WTC11 (cell line): ENCODE measurements around the gene UHMK1. TPM values are rescaled to one million over a fixed set of nuclear protein-coding genes. Genes with fewer than 3 reads are reported as not detected.

Source experiments
- ATAC-seq: fragments of 200-7000 bp; cut with Tn5 transposase; 2 replicates; pipeline ENCODE4 v1.10.0; 2021; ENCODE audit warnings: mild to moderate bottlenecking, moderate library complexity
- CTCF ChIA-PET: fragments of 300-600 bp; sonication (Branson Sonifier 250); formaldehyde crosslinking; loops from one replicate; lab custom pipeline; 2021; ENCODE audit warnings: antibody characterized with exemption; lab: Charles Lee
- POLR2A ChIA-PET: fragments of 350-600 bp; sonication (Branson Sonifier 250); formaldehyde crosslinking; loops from one replicate; lab custom pipeline; 2021; ENCODE audit warnings: antibody characterized with exemption; lab: Charles Lee
- DNase-seq: peaks from one replicate; pipeline ENCODE4 v3.0.0; 2021; ENCODE audit warnings: low spot score
- H3K27ac Mint-ChIP-seq: 2 replicates; pipeline ENCODE4 v1.8.0; 2021; ENCODE audit warnings: mixed read lengths
- H3K27me3 Mint-ChIP-seq: 2 replicates; pipeline ENCODE4 v1.8.0; 2021; ENCODE audit warnings: low read depth, mild to moderate bottlenecking, moderate library complexity, mixed read lengths
- H3K36me3 Mint-ChIP-seq: 2 replicates; pipeline ENCODE4 v1.8.0; 2021; ENCODE audit warnings: mixed read lengths
- H3K4me1 Mint-ChIP-seq: 2 replicates; pipeline ENCODE4 v1.8.0; 2022; ENCODE audit warnings: mixed read lengths
- H3K4me3 Mint-ChIP-seq: 2 replicates; pipeline ENCODE4 v1.8.0; 2021; ENCODE audit warnings: mild to moderate bottlenecking, moderate library complexity, mixed read lengths
- H3K9me3 Mint-ChIP-seq: 2 replicates; pipeline ENCODE4 v1.8.0; 2021; ENCODE audit warnings: mixed read lengths
- ATF1 ChIP-seq: sonication (generic); formaldehyde crosslinking; IDR thresholded peaks from 2 replicates; pipeline ENCODE4 v1.8.1; 2023; ENCODE audit warnings: mild to moderate bottlenecking, moderate library complexity, missing genetic modification reagents
- CREM ChIP-seq: sonication (generic); formaldehyde crosslinking; IDR thresholded peaks from 2 replicates; pipeline ENCODE4 v1.8.1; 2022; ENCODE audit warnings: mild to moderate bottlenecking, missing genetic modification reagents, moderate library complexity
- FOXJ3 ChIP-seq: sonication (generic); formaldehyde crosslinking; IDR thresholded peaks from 2 replicates; pipeline ENCODE4 v1.9.0; 2021; ENCODE audit warnings: missing genetic modification reagents, mild to moderate bottlenecking, borderline replicate concordance
- KAT7 ChIP-seq: sonication (generic); formaldehyde crosslinking; IDR thresholded peaks from 2 replicates; pipeline ENCODE4 v1.8.1; 2023; ENCODE audit warnings: missing genetic modification reagents, mild to moderate bottlenecking, borderline replicate concordance
- NFE2L1 ChIP-seq: sonication (generic); formaldehyde crosslinking; IDR thresholded peaks from 2 replicates; pipeline ENCODE4 v1.8.1; 2023; ENCODE audit warnings: missing genetic modification reagents
- NFYB ChIP-seq: sonication (generic); formaldehyde crosslinking; conservative IDR thresholded peaks from 2 replicates; pipeline ENCODE4 v1.8.0; 2022; ENCODE audit warnings: low read depth, missing genetic modification reagents
- NR1H2 ChIP-seq: sonication (generic); formaldehyde crosslinking; IDR thresholded peaks from 2 replicates; pipeline ENCODE4 v1.9.0; 2021; ENCODE audit warnings: mild to moderate bottlenecking, moderate library complexity, missing genetic modification reagents
- ZNF121 ChIP-seq: sonication (generic); formaldehyde crosslinking; IDR thresholded peaks from 2 replicates; pipeline ENCODE4 v1.8.0; 2023; ENCODE audit warnings: missing genetic modification reagents
- ZNF138 ChIP-seq: sonication (generic); formaldehyde crosslinking; conservative IDR thresholded peaks from 2 replicates; pipeline ENCODE4 v1.8.1; 2022; ENCODE audit warnings: mild to moderate bottlenecking, moderate library complexity, missing genetic modification reagents
- total RNA-seq: library from RNA; stranded (reverse); gene quantifications from 3 replicates; pipeline ENCODE4 v1.2.3, GENCODE V29; 2021
- TF ChIP-seq, protein P1 (sequence below): sonication (generic); formaldehyde crosslinking; IDR thresholded peaks from 2 replicates; pipeline ENCODE4 v1.8.0; 2022; ENCODE audit warnings: missing genetic modification reagents
- TF ChIP-seq, protein P2 (sequence below): fragments of 250-450 bp; sonication (Bioruptor Pico); IDR thresholded peaks from 2 replicates; pipeline ENCODE4 v1.9.0; 2021; ENCODE audit warnings: mild to moderate bottlenecking
- TF ChIP-seq, protein P3 (sequence below): sonication (generic); formaldehyde crosslinking; IDR thresholded peaks from 2 replicates; pipeline ENCODE4 v1.8.0; 2022; ENCODE audit warnings: mild to moderate bottlenecking, missing genetic modification reagents
- TF ChIP-seq, protein P4 (sequence below): sonication (generic); formaldehyde crosslinking; IDR thresholded peaks from 2 replicates; pipeline ENCODE4 v1.8.1; 2023; ENCODE audit warnings: mild to moderate bottlenecking, missing genetic modification reagents, borderline replicate concordance
- TF ChIP-seq, protein P5 (sequence below): sonication (generic); formaldehyde crosslinking; IDR thresholded peaks from 2 replicates; pipeline ENCODE4 v1.8.1; 2023; ENCODE audit warnings: mild to moderate bottlenecking, missing genetic modification reagents, moderate library complexity
- TF ChIP-seq, protein P6 (sequence below): sonication (generic); formaldehyde crosslinking; IDR thresholded peaks from 2 replicates; pipeline ENCODE4 v1.8.1; 2022; ENCODE audit warnings: mild to moderate bottlenecking, moderate library complexity, missing genetic modification reagents

Gene UHMK1
- total RNA-seq, 1 experiment from 2014 or later: 20.0 TPM

DNA sequence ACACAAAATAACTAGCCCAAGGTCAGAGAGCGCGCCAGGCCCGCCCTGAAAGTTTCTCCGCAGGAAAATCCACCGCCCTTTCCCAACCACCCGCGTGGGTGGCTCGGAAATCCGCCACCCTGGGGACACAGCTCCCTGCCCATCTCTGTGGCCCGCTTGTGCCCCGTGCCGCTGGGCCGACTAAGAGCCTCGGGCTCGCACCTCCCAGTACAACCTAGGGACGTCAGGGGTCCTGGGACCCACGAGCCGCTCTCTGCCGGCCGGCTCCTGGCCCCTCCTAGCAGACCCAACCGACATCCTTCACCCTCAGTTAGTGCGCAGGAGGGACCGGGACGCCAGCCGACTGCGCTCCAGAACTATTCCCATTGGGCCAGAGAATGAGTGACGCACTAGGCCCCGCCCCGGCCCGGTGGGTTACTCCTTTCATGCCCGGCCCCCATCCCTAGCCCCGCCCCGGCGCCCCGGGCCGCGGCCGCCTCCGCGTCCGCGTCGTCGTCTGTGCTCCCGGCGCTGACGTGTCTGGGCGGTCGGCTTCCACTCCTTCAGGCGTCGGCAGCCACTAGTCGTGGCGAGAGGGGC, 63.5 kb downstream of the UHMK1 start (continued):
- TF ChIP-seq, protein P1, sequence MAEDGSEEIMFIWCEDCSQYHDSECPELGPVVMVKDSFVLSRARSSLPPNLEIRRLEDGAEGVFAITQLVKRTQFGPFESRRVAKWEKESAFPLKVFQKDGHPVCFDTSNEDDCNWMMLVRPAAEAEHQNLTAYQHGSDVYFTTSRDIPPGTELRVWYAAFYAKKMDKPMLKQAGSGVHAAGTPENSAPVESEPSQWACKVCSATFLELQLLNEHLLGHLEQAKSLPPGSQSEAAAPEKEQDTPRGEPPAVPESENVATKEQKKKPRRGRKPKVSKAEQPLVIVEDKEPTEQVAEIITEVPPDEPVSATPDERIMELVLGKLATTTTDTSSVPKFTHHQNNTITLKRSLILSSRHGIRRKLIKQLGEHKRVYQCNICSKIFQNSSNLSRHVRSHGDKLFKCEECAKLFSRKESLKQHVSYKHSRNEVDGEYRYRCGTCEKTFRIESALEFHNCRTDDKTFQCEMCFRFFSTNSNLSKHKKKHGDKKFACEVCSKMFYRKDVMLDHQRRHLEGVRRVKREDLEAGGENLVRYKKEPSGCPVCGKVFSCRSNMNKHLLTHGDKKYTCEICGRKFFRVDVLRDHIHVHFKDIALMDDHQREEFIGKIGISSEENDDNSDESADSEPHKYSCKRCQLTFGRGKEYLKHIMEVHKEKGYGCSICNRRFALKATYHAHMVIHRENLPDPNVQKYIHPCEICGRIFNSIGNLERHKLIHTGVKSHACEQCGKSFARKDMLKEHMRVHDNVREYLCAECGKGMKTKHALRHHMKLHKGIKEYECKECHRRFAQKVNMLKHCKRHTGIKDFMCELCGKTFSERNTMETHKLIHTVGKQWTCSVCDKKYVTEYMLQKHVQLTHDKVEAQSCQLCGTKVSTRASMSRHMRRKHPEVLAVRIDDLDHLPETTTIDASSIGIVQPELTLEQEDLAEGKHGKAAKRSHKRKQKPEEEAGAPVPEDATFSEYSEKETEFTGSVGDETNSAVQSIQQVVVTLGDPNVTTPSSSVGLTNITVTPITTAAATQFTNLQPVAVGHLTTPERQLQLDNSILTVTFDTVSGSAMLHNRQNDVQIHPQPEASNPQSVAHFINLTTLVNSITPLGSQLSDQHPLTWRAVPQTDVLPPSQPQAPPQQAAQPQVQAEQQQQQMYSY: no peak
- TF ChIP-seq, protein P2, sequence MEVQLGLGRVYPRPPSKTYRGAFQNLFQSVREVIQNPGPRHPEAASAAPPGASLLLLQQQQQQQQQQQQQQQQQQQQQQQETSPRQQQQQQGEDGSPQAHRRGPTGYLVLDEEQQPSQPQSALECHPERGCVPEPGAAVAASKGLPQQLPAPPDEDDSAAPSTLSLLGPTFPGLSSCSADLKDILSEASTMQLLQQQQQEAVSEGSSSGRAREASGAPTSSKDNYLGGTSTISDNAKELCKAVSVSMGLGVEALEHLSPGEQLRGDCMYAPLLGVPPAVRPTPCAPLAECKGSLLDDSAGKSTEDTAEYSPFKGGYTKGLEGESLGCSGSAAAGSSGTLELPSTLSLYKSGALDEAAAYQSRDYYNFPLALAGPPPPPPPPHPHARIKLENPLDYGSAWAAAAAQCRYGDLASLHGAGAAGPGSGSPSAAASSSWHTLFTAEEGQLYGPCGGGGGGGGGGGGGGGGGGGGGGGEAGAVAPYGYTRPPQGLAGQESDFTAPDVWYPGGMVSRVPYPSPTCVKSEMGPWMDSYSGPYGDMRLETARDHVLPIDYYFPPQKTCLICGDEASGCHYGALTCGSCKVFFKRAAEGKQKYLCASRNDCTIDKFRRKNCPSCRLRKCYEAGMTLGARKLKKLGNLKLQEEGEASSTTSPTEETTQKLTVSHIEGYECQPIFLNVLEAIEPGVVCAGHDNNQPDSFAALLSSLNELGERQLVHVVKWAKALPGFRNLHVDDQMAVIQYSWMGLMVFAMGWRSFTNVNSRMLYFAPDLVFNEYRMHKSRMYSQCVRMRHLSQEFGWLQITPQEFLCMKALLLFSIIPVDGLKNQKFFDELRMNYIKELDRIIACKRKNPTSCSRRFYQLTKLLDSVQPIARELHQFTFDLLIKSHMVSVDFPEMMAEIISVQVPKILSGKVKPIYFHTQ (CRISPR knock-in tag): no peak
- peak; percentile 56; the same call in 1 of the 2 replicates for TF ChIP-seq CREM (CRISPR knock-in tag)
- TF ChIP-seq, protein P3, sequence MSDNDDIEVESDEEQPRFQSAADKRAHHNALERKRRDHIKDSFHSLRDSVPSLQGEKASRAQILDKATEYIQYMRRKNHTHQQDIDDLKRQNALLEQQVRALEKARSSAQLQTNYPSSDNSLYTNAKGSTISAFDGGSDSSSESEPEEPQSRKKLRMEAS (CRISPR knock-in tag): peak; percentile 25
- 0 out of 2 replicates have a peak, but pooled peaks have one; percentile 17 for TF ChIP-seq ATF1 (CRISPR knock-in tag)
- TF ChIP-seq NR1H2: no peak
- TF ChIP-seq ZNF138: no peak
- TF ChIP-seq, protein P4, sequence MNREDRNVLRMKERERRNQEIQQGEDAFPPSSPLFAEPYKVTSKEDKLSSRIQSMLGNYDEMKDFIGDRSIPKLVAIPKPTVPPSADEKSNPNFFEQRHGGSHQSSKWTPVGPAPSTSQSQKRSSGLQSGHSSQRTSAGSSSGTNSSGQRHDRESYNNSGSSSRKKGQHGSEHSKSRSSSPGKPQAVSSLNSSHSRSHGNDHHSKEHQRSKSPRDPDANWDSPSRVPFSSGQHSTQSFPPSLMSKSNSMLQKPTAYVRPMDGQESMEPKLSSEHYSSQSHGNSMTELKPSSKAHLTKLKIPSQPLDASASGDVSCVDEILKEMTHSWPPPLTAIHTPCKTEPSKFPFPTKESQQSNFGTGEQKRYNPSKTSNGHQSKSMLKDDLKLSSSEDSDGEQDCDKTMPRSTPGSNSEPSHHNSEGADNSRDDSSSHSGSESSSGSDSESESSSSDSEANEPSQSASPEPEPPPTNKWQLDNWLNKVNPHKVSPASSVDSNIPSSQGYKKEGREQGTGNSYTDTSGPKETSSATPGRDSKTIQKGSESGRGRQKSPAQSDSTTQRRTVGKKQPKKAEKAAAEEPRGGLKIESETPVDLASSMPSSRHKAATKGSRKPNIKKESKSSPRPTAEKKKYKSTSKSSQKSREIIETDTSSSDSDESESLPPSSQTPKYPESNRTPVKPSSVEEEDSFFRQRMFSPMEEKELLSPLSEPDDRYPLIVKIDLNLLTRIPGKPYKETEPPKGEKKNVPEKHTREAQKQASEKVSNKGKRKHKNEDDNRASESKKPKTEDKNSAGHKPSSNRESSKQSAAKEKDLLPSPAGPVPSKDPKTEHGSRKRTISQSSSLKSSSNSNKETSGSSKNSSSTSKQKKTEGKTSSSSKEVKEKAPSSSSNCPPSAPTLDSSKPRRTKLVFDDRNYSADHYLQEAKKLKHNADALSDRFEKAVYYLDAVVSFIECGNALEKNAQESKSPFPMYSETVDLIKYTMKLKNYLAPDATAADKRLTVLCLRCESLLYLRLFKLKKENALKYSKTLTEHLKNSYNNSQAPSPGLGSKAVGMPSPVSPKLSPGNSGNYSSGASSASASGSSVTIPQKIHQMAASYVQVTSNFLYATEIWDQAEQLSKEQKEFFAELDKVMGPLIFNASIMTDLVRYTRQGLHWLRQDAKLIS: no peak
- TF ChIP-seq, protein P5, sequence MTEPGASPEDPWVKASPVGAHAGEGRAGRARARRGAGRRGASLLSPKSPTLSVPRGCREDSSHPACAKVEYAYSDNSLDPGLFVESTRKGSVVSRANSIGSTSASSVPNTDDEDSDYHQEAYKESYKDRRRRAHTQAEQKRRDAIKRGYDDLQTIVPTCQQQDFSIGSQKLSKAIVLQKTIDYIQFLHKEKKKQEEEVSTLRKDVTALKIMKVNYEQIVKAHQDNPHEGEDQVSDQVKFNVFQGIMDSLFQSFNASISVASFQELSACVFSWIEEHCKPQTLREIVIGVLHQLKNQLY: no peak
- TF ChIP-seq, protein P6, sequence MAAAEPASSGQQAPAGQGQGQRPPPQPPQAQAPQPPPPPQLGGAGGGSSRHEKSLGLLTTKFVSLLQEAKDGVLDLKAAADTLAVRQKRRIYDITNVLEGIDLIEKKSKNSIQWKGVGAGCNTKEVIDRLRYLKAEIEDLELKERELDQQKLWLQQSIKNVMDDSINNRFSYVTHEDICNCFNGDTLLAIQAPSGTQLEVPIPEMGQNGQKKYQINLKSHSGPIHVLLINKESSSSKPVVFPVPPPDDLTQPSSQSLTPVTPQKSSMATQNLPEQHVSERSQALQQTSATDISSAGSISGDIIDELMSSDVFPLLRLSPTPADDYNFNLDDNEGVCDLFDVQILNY (CRISPR knock-in tag): peak; percentile 64; the same call in 1 of the 2 replicates
- peak; percentile 77 for TF ChIP-seq ZNF121 (CRISPR knock-in tag)

DNA sequence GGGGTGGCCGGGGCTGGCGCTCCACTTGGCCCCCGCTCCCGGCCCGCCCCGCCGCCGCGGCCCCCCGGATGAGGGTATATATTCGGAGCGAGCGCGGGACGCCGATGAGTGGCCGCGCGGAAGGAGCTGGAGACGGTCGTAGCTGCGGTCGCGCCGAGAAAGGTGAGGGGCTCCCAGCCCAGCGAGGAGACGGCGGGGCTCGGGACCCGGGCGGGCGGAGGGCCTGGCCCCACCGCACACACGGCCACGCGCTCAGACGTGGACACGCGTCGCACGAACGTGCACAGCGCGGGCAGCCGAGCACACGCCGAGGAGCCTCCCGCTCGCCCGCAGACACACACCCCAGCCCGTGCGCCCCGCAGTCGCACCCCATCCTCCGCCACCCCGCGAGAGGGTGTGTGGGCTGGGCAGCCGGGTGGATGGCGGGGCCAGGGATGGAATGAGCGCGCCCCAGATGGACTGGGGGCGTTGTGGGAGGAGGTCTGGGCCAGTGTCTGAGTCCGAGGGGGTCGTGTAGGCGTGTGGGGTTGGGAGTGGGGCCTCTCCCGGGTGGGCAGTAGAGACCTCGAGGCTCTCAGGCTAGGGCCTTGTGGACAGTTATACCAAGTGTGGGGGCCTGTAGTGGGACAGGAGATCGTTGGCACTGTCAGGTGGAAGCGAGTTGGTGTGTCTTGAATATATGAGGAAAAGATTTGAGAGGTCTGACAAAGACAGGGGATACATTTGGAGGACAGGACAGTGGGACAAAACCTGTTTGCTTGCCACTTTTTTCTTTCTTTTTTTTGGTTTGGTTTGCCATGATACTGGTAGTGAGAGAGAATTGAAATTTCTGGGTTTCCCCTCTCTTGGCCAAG, 64.2 kb downstream of the UHMK1 start, which contains the start of gene UAP1:
TSS of gene UAP1 (plus strand) at position 107 of the 854 bp plus-strand sequence. CDS start 4,347 bp downstream, outside the sequence.
- Mint-ChIP-seq H3K36me3 (peaks cover 8% of the 10 kb centered on the region), H3K4me1 (peaks cover 23% of the 10 kb centered on the region), H3K9me3 (no peaks in the 10 kb centered on the region), H3K27me3 (peaks cover 9% of the 10 kb centered on the region), H3K4me3 (peak within 1 kb of the TSS; percentile 86), H3K27ac (peak within 1 kb of the TSS; percentile 95)
- ChIA-PET POLR2A (interaction anchor here (0.6 to 1.0 kb wide), 2 partner anchors 12 to 261 kb away, joined by 3 to 4 read pairs; no protein-coding TSS in a partner anchor), CTCF (no interaction called here)
- DNase-seq (no peak), ATAC-seq (peak; percentile 4)
- TF ChIP-seq ZNF121 (CRISPR knock-in tag): no peak
- TF ChIP-seq, protein P1: no peak
- no peak for TF ChIP-seq NFYB (CRISPR knock-in tag)
- peak; percentile 56; the same call in 1 of the 2 replicates for TF ChIP-seq NFE2L1
- TF ChIP-seq FOXJ3: no peak
- 0 out of 2 replicates have a peak, but pooled peaks have one; percentile 33 for TF ChIP-seq KAT7 (CRISPR knock-in tag)
